Fibroblast of the aortic adventitia (primary cell): ENCODE results near the gene PPP1R13B. TPM values are rescaled to one million over a fixed set of nuclear protein-coding genes. Genes with fewer than 3 reads are reported as not detected.

Experiments used
- DNase-seq: peaks from one replicate; pipeline ENCODE4 v3.0.0-alpha.2; 2010; ENCODE audit warnings: low read depth
- H3K4me3 ChIP-seq: 2 replicates; pipeline ENCODE4 v1.5.1; 2011; ENCODE audit warnings: low read depth, mild to moderate bottlenecking, control low read depth, low read length, moderate library complexity
- CTCF ChIP-seq: IDR thresholded peaks from 2 replicates; pipeline ENCODE4 v1.5.1; 2011; ENCODE audit warnings: mild to moderate bottlenecking, low read length, control low read depth, inconsistent platforms; ENCODE audit not compliant: insufficient read depth
- total RNA-seq: library from RNA; depleted of rRNA; stranded (reverse); fragments of >200 nt; gene quantifications from 2 replicates; pipeline ENCODE4 v1.2.3, GENCODE V29; 2012; ENCODE audit warnings: low replicate concordance

The PPP1R13B gene
- total RNA-seq, 1 donor, result 1.2 TPM

GRCh38 chr14:103840014-103840413 is 7.4 kb downstream of the PPP1R13B start:
- peak; percentile 20 for DNase-seq
- no peak for TF ChIP-seq CTCF
- no peak overlapping the region for H3K4me3 ChIP-seq

- H3K4me3 ChIP-seq, result no peak overlapping the region
- no peak for DNase-seq
- TF ChIP-seq CTCF, result no peak
Observed at GRCh38 chr14:103839579-103839978, 7.8 kb downstream of the PPP1R13B start.

- H3K4me3 ChIP-seq, result no peak overlapping the region
- no peak for DNase-seq
- no peak for TF ChIP-seq CTCF
Observed at GRCh38 chr14:103838117-103838516, 9.3 kb downstream of the PPP1R13B start.

GRCh38 chr14:103836976-103837725 is 10.2 kb downstream of the PPP1R13B start:
- H3K4me3 ChIP-seq, result no peak overlapping the region
- TF ChIP-seq CTCF, result no peak
- no peak for DNase-seq

- no peak for DNase-seq
- no peak overlapping the region for H3K4me3 ChIP-seq
- no peak for TF ChIP-seq CTCF
Observed at GRCh38 chr14:103834956-103835355, 12.4 kb downstream of the PPP1R13B start.

- H3K4me3 ChIP-seq, result no peak overlapping the region
- TF ChIP-seq CTCF, result no peak
- DNase-seq, result no peak
Observed at GRCh38 chr14:103833711-103834110, 13.7 kb downstream of the PPP1R13B start.

- TF ChIP-seq CTCF, result no peak
- no peak for DNase-seq
- no peak overlapping the region for H3K4me3 ChIP-seq
Observed at GRCh38 chr14:103832046-103832445, 15.3 kb downstream of the PPP1R13B start.
